ENCODE results near the gene HMCES. TPM values are rescaled to one million over a fixed set of nuclear protein-coding genes. Genes with fewer than 3 reads are reported as not detected.

HMCES gene, protein sequence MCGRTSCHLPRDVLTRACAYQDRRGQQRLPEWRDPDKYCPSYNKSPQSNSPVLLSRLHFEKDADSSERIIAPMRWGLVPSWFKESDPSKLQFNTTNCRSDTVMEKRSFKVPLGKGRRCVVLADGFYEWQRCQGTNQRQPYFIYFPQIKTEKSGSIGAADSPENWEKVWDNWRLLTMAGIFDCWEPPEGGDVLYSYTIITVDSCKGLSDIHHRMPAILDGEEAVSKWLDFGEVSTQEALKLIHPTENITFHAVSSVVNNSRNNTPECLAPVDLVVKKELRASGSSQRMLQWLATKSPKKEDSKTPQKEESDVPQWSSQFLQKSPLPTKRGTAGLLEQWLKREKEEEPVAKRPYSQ
- total RNA-seq (64.1 TPM), polyA plus RNA-seq (100 to 1,000 TPM in 2 of 4 donors, 10 to 100 TPM in 2; 90.9 to 115 (median 100) TPM)

- H3K36me3 Mint-ChIP-seq, result peaks cover 31% of the 10 kb centered on the region
- H3K27me3 Mint-ChIP-seq, result no peaks in the 10 kb centered on the region
- DNase-seq, result peak; percentile 94 to 95 (median 95)
- peak within 1 kb of the TSS; percentile 96 for H3K27ac ChIP-seq (ENCODE audit: insufficient read depth, low read length, poor library complexity, severe bottlenecking)
- peaks cover 37% of the 10 kb centered on the region for H3K36me3 ChIP-seq (ENCODE audit: control insufficient read depth, insufficient read depth, low read length)
- peak within 1 kb of the TSS; percentile 77 for H3K4me3 ChIP-seq (ENCODE audit: low read depth, low read length)
- H3K4me3 Mint-ChIP-seq, result peak within 1 kb of the TSS; percentile 95 to 100 (median 98)
- ATAC-seq (ENCODE audit: low read depth in 2 of 2), result peak; percentile 91 to 92
- H3K27me3 ChIP-seq (ENCODE audit: control insufficient read depth, insufficient read depth, low read length), result no peaks in the 10 kb centered on the region
- H3K4me1 Mint-ChIP-seq, result peaks cover 20 to 54% (median 28%) of the 10 kb centered on the region in 4 donors
- H3K4me1 ChIP-seq (ENCODE audit: control insufficient read depth, insufficient read depth, low read length, poor library complexity, severe bottlenecking), result peaks cover 41% of the 10 kb centered on the region
- H3K9me3 ChIP-seq (ENCODE audit: control insufficient read depth in 2 of 2, low read length in 2 of 2), result no peaks in the 10 kb centered on the region
- no peaks in the 10 kb centered on the region for H3K9me3 Mint-ChIP-seq
- peak within 1 kb of the TSS; percentile 97 to 99 (median 97) for H3K27ac Mint-ChIP-seq
Observed at GRCh38 chr3:129278439-129278965, at the start of gene HMCES. Gene HMCES, plus strand, starts transcription at chr3:129278870. Its CDS starts 863 bp downstream, at chr3:129279733.

- Histone ChIP-seq H3K27ac (ENCODE audit: insufficient read depth, low read length, poor library complexity, severe bottlenecking) (no peak overlapping the region), H3K9me3 (ENCODE audit: control insufficient read depth in 2 of 2, low read length in 2 of 2) (no peaks in the 10 kb centered on the region), H3K27me3 (ENCODE audit: control insufficient read depth, insufficient read depth, low read length) (no peaks in the 10 kb centered on the region), H3K4me1 (ENCODE audit: control insufficient read depth, insufficient read depth, low read length, poor library complexity, severe bottlenecking) (peaks cover 7% of the 10 kb centered on the region), H3K4me3 (ENCODE audit: low read depth, low read length) (no peak overlapping the region), H3K36me3 (ENCODE audit: control insufficient read depth, insufficient read depth, low read length) (no peaks in the 10 kb centered on the region)
- Mint-ChIP-seq H3K9me3 (no peaks in the 10 kb centered on the region), H3K27ac (peak overlapping the region in 1 of 3 donors; percentile 26), H3K36me3 (no peaks in the 10 kb centered on the region), H3K27me3 (no peaks in the 10 kb centered on the region), H3K4me3 (no peak overlapping the region), H3K4me1 (peaks cover 6 to 16% (median 7%) of the 10 kb centered on the region in 4 donors)
- no peak for DNase-seq
- ATAC-seq (ENCODE audit: low read depth in 2 of 2), result no peak
Observed at GRCh38 chr3:129228891-129229585, 49.6 kb upstream of the HMCES start.

- Histone ChIP-seq H3K9me3 (ENCODE audit: control insufficient read depth in 2 of 2, low read length in 2 of 2) (no peaks in the 10 kb centered on the region), H3K27me3 (ENCODE audit: control insufficient read depth, insufficient read depth, low read length) (no peaks in the 10 kb centered on the region), H3K36me3 (ENCODE audit: control insufficient read depth, insufficient read depth, low read length) (no peaks in the 10 kb centered on the region), H3K4me3 (ENCODE audit: low read depth, low read length) (no peak overlapping the region), H3K4me1 (ENCODE audit: control insufficient read depth, insufficient read depth, low read length, poor library complexity, severe bottlenecking) (peaks cover under 1% of the 10 kb centered on the region), H3K27ac (ENCODE audit: insufficient read depth, low read length, poor library complexity, severe bottlenecking) (no peak overlapping the region)
- ATAC-seq (ENCODE audit: low read depth in 2 of 2) (peak; percentile 45 to 65), DNase-seq (peak in 1 of 3 donors; percentile 76)
- Mint-ChIP-seq H3K4me3 (no peak overlapping the region), H3K27me3 (no peaks in the 10 kb centered on the region), H3K36me3 (no peaks in the 10 kb centered on the region), H3K9me3 (no peaks in the 10 kb centered on the region), H3K27ac (peak overlapping the region in 1 of 3 donors; percentile 29), H3K4me1 (peaks cover 0 to 6% (median 2%) of the 10 kb centered on the region in 4 donors)
Observed at GRCh38 chr3:129230311-129231019, 48.2 kb upstream of the HMCES start.

DNA sequence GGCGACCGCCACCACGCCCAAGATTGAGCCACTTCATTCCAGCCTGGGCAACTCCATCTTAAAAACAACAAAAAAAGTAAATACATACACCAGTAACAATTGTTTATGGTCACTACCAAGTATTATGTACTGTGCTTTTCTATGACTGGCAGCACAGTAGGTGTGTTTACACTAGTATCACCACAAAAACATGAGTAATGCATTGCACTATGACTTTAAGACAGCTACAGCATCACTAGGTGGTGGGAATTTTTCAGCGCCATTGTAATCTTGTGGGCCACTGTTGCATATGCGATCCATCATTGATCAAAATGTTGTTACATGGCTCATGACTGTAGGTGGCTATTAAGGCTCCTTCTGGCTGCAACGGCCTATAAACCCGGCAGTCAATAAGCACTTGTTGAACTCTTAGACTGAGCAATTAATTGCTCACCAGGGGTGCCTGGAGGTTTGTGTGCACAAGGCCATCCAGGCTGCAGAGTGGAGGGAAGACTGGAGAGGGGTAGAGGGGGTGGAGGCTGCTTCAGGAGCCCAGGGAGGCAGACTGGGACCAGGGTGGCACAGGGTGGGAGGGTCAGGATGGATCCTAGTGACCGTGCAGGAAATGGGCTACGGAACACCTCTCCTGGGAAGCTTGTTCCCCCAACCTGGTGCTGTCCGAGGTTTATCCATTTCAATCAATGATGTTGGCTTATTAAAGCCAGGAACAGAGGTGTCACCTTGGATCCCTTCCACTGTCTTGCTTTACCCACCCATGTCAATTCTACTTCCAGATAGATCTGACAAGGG lies 47.1 kb upstream of the HMCES start:
- Mint-ChIP-seq H3K27ac (peak overlapping the region in 1 of 3 donors; percentile 2), H3K4me3 (no peak overlapping the region), H3K36me3 (no peaks in the 10 kb centered on the region), H3K9me3 (no peaks in the 10 kb centered on the region), H3K27me3 (no peaks in the 10 kb centered on the region), H3K4me1 (peaks cover 0 to 6% (median 2%) of the 10 kb centered on the region in 4 donors)
- DNase-seq (no peak), ATAC-seq (ENCODE audit: low read depth in 2 of 2) (no peak)
- Histone ChIP-seq H3K27ac (ENCODE audit: insufficient read depth, low read length, poor library complexity, severe bottlenecking) (no peak overlapping the region), H3K36me3 (ENCODE audit: control insufficient read depth, insufficient read depth, low read length) (no peaks in the 10 kb centered on the region), H3K9me3 (ENCODE audit: control insufficient read depth in 2 of 2, low read length in 2 of 2) (no peaks in the 10 kb centered on the region), H3K4me1 (ENCODE audit: control insufficient read depth, insufficient read depth, low read length, poor library complexity, severe bottlenecking) (no peaks in the 10 kb centered on the region), H3K27me3 (ENCODE audit: control insufficient read depth, insufficient read depth, low read length) (no peaks in the 10 kb centered on the region), H3K4me3 (ENCODE audit: low read depth, low read length) (no peak overlapping the region)

- H3K4me1 Mint-ChIP-seq, result peaks cover 0 to 3% (median 1%) of the 10 kb centered on the region in 4 donors
- Histone ChIP-seq H3K9me3 (ENCODE audit: control insufficient read depth in 2 of 2, low read length in 2 of 2) (no peaks in the 10 kb centered on the region), H3K27me3 (ENCODE audit: control insufficient read depth, insufficient read depth, low read length) (no peaks in the 10 kb centered on the region), H3K36me3 (ENCODE audit: control insufficient read depth, insufficient read depth, low read length) (no peaks in the 10 kb centered on the region), H3K4me1 (ENCODE audit: control insufficient read depth, insufficient read depth, low read length, poor library complexity, severe bottlenecking) (no peaks in the 10 kb centered on the region), H3K27ac (ENCODE audit: insufficient read depth, low read length, poor library complexity, severe bottlenecking) (no peak overlapping the region), H3K4me3 (ENCODE audit: low read depth, low read length) (no peak overlapping the region)
- H3K27me3 Mint-ChIP-seq, result no peaks in the 10 kb centered on the region
- peak overlapping the region; percentile 14 to 90 (median 23) for H3K27ac Mint-ChIP-seq
- no peak for DNase-seq
- no peak overlapping the region for H3K4me3 Mint-ChIP-seq
- no peaks in the 10 kb centered on the region for H3K9me3 Mint-ChIP-seq
- no peaks in the 10 kb centered on the region for H3K36me3 Mint-ChIP-seq
- peak; percentile 55 to 60 for ATAC-seq (ENCODE audit: low read depth in 2 of 2)
Observed at GRCh38 chr3:129233538-129233937, 45.1 kb upstream of the HMCES start.

DNA sequence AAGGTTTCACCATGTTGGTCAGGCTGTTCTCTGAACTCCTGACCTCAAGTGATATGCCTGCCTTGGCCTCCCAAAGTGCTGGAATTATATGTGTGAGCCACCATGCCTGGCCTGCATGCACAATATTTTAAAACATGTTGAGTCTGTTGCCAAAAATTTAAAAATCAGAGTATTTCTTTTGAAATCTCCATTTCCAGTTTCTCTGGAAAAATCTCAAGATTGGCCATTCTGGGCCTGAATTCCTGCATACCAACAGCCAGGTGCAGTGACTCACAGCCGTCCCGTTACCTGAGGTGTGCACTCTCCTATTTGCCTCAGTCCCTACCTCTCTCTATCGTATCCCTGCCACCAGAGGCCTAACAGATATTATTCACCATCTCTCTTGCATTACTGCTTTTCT lies 44.2 kb upstream of the HMCES start:
- DNase-seq, result no peak
- Mint-ChIP-seq H3K9me3 (no peaks in the 10 kb centered on the region), H3K4me1 (peaks cover 0 to 8% (median 7%) of the 10 kb centered on the region in 4 donors), H3K27ac (peak overlapping the region in 2 of 3 donors; percentile 47 to 61), H3K27me3 (no peaks in the 10 kb centered on the region), H3K4me3 (no peak overlapping the region), H3K36me3 (no peaks in the 10 kb centered on the region)
- no peak for ATAC-seq (ENCODE audit: low read depth in 2 of 2)
- H3K4me3 ChIP-seq (ENCODE audit: low read depth, low read length), result no peak overlapping the region
- H3K4me1 ChIP-seq (ENCODE audit: control insufficient read depth, insufficient read depth, low read length, poor library complexity, severe bottlenecking), result no peaks in the 10 kb centered on the region
- H3K27ac ChIP-seq (ENCODE audit: insufficient read depth, low read length, poor library complexity, severe bottlenecking), result no peak overlapping the region
- H3K9me3 ChIP-seq (ENCODE audit: control insufficient read depth in 2 of 2, low read length in 2 of 2), result no peaks in the 10 kb centered on the region
- H3K27me3 ChIP-seq (ENCODE audit: control insufficient read depth, insufficient read depth, low read length), result no peaks in the 10 kb centered on the region
- H3K36me3 ChIP-seq (ENCODE audit: control insufficient read depth, insufficient read depth, low read length), result no peaks in the 10 kb centered on the region
